Kidney glomerular epithelial cell (primary cell): Measurements from ENCODE around the gene TADA3.

Source experiments
- DNase-seq: peaks from one replicate; lab custom pipeline; 2025; lab: John Stamatoyannopoulos, UW

The TADA3 gene

DNA sequence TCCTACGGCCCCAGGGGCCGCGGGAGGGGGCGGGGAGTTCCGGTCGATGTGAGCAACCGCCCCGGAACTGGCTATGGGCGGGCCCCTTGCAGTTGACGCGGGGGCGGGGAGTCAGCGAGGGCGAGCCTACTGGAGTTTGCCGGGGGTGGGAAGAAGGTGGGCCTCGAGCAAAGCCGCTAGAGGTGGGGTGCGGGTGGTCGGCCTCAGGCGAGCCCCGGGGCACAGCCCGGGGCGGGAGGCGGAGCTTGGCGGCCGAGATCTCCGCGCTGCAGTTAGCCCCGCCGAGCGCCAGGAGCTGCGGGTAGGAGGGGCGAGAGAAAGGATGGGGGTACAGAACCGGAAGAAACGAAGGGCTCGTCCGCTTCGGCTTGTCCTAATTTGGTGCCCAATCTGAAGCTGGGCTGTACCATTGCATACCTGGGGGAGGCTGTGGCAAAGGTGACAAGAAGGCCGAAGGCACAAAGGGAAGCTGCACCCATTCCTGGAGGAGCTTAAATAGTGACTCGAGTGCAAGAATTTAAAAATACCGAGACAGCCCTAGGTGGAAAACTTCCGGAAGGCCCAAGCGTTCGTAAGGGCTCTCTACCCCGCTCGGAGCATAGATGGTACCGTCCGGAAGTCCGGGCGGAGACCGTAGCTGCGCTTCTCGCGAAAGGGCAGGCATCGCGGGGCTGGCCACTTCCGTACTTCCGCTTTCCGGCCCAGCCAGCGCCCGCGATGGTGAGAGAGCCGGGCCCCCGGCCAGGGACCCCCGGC lies at the start of gene TADA3, which contains the start of gene ARPC4:
Gene TADA3 (minus strand): TSS at position 69 of the 756 bp plus-strand sequence. CDS start 1,007 bp downstream, outside the sequence.
Gene ARPC4 (plus strand): TSS at position 678 of the 756 bp plus-strand sequence. CDS start 40 bp downstream, at position 718.
- DNase-seq = peak; percentile 91

DNA sequence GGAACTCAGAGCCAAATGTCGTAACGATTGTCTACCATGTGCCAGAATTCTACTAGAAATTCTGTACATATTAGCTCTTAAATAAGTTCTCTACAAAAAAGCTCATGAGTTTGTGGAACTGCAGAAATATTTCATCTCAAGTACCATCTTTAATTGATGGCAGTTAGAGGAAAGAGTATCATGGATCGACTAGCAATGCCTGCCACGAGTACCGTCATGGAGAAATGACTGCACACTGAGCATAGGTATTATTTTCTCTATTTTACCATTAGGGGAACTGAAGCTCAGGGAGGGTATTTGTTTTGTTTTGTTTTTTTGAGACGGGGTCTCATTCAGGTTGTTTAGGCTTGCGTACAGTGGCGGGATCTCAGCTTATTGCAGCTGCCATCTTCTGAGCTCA lies 48.7 kb upstream of the TADA3 start:
- no peak for DNase-seq

DNA sequence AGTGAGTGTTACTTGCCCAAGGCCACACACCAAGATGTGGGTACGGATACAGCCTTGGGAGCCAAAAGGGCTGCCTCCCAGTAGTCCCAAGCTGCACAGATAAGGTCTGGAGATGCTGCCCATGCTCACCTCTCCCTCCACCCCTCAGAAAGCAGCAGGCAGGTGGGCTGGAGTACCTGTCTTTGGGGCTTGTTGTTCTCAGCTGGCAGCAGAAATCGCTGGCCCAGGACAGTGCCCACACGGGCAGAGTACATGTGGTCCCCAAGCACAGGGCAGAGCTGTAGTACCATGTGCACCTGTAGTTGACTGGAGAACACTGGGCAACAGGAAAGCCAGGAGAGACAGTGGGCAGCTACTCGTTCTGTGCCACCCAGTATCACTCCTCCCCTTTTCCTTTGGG lies 46.6 kb upstream of the TADA3 start:
- DNase-seq = no peak

DNA sequence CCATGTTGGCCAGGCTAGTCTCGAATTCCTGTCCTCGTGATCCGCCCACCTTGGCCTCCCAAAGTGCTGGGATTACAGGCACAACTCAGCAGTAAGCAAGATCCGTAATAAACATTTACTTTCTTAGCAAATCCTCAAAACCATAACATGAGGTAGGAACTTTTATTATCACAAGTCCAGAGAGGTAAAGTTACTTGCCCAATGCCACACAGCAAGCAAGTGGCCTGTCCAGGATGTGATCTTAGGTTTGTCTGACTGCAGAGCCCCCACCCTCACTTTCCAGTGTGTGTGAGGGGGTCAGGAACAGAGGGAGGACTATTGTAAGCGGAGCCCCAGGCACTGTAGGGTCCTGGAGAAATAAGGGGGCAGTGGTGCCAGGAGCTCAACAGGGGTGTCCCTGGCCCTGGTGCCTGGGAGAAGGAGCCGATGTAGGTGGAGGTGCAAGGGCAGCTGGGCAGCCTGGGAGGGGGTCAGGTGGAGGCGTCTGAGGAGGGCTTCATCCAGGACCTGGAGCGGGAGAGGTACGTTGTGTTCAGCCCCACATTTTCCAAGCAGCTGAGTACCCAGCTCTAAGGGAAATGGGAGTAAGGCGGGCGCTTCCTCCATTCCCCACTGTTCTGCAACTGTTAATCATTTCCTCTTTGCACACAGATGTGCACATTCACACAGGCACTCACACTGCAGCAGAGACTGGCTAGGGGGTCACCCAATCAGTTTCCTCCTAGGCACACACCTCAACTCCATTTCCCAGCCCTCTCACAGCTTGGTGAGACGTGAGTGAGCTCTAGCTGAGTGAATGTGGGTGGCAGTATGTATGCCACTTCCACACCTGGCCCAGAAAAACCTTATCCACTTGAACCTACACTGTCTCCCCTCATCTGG lies 45.7 kb upstream of the TADA3 start:
- DNase-seq = no peak

DNA sequence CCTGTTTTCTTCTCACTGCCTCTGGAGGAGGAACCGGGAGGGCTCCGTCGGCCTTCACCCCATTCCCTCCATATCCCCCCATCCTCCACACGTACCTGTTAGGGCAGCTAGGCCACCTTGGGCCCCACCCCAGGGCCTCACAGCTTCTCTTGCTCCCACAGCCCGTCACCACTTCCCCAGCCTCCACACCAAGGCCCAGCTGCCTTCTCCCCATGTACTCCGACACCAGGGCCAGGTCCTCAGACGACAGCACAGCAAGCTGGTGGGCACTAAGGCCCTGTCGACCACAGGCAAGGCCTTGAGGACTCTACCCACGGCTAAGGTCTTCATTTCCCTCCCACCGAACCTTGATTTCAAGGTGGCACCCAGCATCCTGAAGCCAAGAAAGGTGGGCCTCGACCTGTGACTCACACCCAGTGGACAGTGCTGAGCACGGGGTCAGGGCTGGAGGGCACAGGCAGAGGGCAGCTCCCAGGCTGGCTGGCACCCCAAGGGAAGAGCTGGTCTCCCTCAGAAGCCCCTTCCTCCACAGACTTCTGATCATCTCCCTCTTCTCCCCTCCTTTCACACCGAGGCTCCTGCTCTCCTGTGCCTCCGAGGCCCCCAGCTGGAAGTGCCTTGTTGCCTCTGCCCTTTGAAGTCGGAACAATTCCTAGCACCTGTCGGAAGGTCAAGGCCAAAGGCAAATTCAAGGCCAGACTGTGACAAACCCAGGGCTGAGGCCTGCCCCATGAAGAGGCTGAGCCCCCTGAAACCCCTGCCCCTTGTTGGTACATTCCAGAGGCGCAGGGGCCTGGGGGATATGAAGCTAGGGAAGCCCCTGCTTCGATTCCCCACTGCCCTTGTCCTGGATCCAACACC lies 42.5 kb upstream of the TADA3 start:
- no peak for DNase-seq

DNA sequence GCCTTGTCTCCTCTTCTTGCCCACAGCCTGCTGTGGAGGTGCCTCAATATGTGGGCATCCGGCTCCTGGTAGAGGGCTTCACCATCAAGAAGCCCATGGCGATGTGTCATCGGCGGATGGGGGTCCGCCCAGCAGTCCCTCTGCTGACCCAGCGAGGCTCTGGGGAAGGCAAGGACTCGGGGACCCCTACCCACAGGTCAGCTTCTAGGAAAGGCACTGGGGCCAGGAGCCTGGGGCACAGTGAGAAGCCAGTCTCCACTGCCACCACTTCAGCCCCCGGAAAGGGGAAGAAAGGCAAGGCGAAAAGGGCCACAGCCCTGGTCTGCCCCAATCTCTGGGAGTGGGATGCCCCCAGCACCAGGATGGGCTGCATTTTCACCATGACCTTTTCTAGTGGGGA lies 40.8 kb upstream of the TADA3 start:
- DNase-seq = no peak

- DNase-seq = no peak
Measured at GRCh38 chr3:9831253-9831652, 39.0 kb upstream of the TADA3 start.

GRCh38 chr3:9828801-9829755 lies 36.8 kb upstream of the TADA3 start:
- DNase-seq = no peak

- no peak for DNase-seq
Measured at GRCh38 chr3:9826815-9827573, 34.7 kb upstream of the TADA3 start.

GRCh38 chr3:9825451-9826040 lies 33.3 kb upstream of the TADA3 start:
- DNase-seq = no peak

GRCh38 chr3:9820946-9821345 lies 28.7 kb upstream of the TADA3 start:
- no peak for DNase-seq

DNA sequence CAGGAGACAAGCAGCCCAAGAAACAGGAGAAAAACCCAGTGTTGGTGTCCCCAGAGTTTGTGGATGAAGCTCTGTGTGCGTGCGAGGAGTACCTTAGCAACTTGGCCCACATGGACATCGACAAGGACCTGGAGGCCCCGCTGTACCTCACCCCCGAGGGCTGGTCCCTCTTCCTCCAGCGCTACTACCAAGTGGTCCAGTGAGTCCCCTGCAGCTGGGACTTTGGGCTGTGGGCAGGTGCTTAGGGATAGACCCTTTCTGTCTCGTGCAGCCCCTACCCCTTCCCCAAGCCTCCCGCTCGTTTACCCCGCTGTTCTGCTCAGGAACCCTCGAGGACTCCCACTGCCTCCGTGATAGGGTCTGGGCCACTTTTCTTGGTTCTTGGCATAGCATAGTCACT lies 28.3 kb upstream of the TADA3 start:
- DNase-seq = no peak

GRCh38 chr3:9818666-9819335 lies 26.5 kb upstream of the TADA3 start:
- DNase-seq = no peak

DNA sequence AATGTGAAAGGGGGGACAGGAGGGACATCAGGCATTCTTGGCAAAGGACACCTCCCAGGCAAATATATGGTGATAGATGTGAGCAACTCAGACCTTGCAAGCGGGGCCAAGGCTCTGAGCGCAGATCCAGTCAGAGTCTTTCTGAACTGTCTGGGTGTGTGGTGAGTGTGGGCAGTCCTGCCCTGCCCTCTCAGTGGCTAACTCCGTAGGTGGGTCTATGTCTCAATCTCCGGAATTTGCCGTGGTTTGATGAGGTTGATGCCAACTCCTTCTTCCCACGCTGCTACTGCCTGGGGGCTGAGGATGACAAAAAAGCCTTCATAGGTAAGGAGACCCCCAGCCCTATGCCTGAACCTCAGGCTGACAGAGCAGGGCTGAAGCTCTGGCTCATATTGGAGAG lies 25.2 kb upstream of the TADA3 start:
- no peak for DNase-seq

DNA sequence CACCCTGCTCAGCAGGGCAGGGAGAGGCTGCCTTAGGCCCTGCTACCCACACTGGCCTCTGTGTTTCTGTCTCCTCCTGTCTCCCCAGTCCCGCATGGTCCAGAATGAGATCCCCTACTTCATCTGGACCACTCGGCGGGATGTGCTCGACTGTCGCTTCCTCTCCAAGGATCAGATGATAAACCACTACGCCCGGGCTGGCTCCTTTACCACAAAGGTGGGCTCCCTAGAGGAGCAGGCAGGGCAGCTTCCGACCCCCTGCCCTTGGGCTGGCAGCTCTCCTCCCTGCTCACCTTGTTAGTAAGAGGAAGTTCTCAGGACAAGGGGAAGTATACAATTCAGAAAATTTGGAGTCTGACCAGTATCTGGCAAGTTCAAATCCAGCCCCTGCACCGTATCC lies 23.7 kb upstream of the TADA3 start:
- no peak for DNase-seq

DNA sequence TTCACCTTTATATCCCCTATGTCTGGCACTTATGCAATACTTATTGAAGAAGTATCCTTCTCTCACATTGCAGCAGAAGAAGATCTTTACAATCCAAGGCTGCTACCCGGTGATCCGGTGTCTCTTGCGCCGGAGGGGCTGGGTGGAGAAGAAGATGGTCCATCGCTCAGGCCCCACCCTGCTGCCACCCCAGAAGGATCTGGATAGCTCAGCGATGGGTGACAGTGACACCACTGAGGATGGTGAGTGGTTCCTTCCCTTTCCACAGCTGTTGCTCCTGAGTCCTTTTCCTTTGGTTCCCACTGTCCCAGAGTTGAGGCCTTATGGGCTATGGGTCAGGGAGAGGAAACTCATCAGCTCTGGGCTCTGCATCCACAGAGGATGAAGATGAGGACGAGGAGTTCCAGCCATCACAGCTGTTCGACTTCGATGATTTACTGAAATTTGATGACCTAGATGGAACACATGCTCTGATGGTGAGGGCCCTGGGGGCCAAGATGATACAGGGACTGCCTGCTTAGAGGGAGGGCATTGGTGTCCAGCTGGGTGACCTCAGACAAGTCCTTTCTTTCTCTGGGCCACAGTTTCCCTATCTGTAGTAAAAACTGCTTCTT lies 20.7 kb upstream of the TADA3 start:
- DNase-seq = no peak

DNA sequence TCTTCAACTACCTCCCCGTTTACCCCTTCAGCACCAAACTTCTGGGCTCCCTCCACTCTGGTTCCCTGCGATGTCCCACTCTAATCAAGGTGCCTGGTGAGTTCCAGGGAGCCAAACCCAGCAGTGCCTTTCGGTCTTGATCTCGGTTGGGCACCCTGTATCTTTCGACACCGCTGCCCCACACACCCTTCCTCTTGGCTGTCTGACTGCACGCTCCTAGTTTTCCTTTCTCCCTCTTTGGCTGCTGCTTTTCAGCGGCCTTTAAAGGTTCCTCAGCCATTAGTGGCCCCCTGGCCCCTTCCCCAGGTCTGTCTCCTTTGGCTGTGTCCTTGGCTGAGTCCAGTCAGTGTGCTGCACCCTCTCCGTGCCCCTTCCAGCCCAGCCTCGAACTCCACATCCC lies 18.6 kb upstream of the TADA3 start:
- no peak for DNase-seq

- DNase-seq = no peak
Measured at GRCh38 chr3:9810433-9810770, 18.1 kb upstream of the TADA3 start.
